Ectodermal cell (in vitro differentiated cells): ENCODE results near the gene VSNL1.

Source experiments
- H3K27ac ChIP-seq: 2 replicates; pipeline ENCODE4 v1.7.0; 2013; ENCODE audit warnings: mild to moderate bottlenecking, low read depth, low read length; ENCODE audit not compliant: insufficient read depth, poor library complexity, severe bottlenecking
- H3K27me3 ChIP-seq: 2 replicates; pipeline ENCODE4 v1.7.0; 2013; ENCODE audit warnings: mild to moderate bottlenecking, low read length; ENCODE audit not compliant: insufficient read depth, control insufficient read depth, poor library complexity, severe bottlenecking
- H3K36me3 ChIP-seq: one replicate; pipeline ENCODE4 v1.7.0; 2013; ENCODE audit warnings: low read length; ENCODE audit not compliant: control insufficient read depth, insufficient read depth
- H3K4me1 ChIP-seq: one replicate; pipeline ENCODE4 v1.7.0; 2013; ENCODE audit warnings: low read length; ENCODE audit not compliant: control insufficient read depth, insufficient read depth
- H3K4me3 ChIP-seq: 2 replicates; pipeline ENCODE4 v1.7.0; 2013; ENCODE audit warnings: low read depth, low read length, control low read depth; ENCODE audit not compliant: insufficient read depth
- H3K9me3 ChIP-seq: 2 replicates; pipeline ENCODE4 v1.7.0; 2013; ENCODE audit warnings: mild to moderate bottlenecking, low read length, moderate library complexity; ENCODE audit not compliant: control insufficient read depth
- WGBS, 2 experiments: methylation state at CpG; one replicate each; pipeline ENCODE4 v1.1.7; 2013; ENCODE audit warnings: missing lambda C conversion rate in 2 of 2; 5-methylcytosine and 5-hydroxymethylcytosine counted together

Gene VSNL1

GRCh38 chr2:17592731-17593409 lies 52.4 kb downstream of the VSNL1 start:
- Histone ChIP-seq H3K9me3 (no peaks in the 10 kb centered on the region), H3K4me1 (no peaks in the 10 kb centered on the region), H3K27me3 (no peaks in the 10 kb centered on the region), H3K4me3 (no peak overlapping the region), H3K36me3 (peaks cover 5% of the 10 kb centered on the region), H3K27ac (no peak overlapping the region)
- WGBS, 2 experiments: 89 to 100% methylated on average over 1 of the region's 2 CpGs

GRCh38 chr2:17593445-17593840 lies 52.9 kb downstream of the VSNL1 start:
- no peaks in the 10 kb centered on the region for H3K9me3 ChIP-seq
- peaks cover 5% of the 10 kb centered on the region for H3K36me3 ChIP-seq
- H3K27me3 ChIP-seq: no peaks in the 10 kb centered on the region
- no peak overlapping the region for H3K27ac ChIP-seq
- no peak overlapping the region for H3K4me3 ChIP-seq
- no peaks in the 10 kb centered on the region for H3K4me1 ChIP-seq
- WGBS, 2 experiments: 97 to 100% methylated on average over 2 of the region's 2 CpGs

GRCh38 chr2:17593841-17594491 lies 53.5 kb downstream of the VSNL1 start:
- H3K4me1 ChIP-seq: no peaks in the 10 kb centered on the region
- H3K27ac ChIP-seq: no peak overlapping the region
- 95% methylated on average over 5 to 6 of the region's 6 CpGs for WGBS, 2 experiments
- no peaks in the 10 kb centered on the region for H3K27me3 ChIP-seq
- peaks cover 5% of the 10 kb centered on the region for H3K36me3 ChIP-seq
- H3K9me3 ChIP-seq: no peaks in the 10 kb centered on the region
- no peak overlapping the region for H3K4me3 ChIP-seq

- H3K36me3 ChIP-seq: peaks cover 5% of the 10 kb centered on the region
- no peaks in the 10 kb centered on the region for H3K4me1 ChIP-seq
- H3K27me3 ChIP-seq: no peaks in the 10 kb centered on the region
- WGBS, 2 experiments: 79 to 82% methylated on average over 7 of the region's 7 CpGs
- no peak overlapping the region for H3K27ac ChIP-seq
- no peaks in the 10 kb centered on the region for H3K9me3 ChIP-seq
- no peak overlapping the region for H3K4me3 ChIP-seq
These were observed 54.3 kb downstream of the VSNL1 start for GRCh38 chr2:17594533-17595401.

- peaks cover 5% of the 10 kb centered on the region for H3K36me3 ChIP-seq
- no peaks in the 10 kb centered on the region for H3K27me3 ChIP-seq
- H3K4me1 ChIP-seq: no peaks in the 10 kb centered on the region
- 86 to 100% methylated on average over 1 of the region's 1 CpG for WGBS, 2 experiments
- H3K27ac ChIP-seq: no peak overlapping the region
- no peaks in the 10 kb centered on the region for H3K9me3 ChIP-seq
- no peak overlapping the region for H3K4me3 ChIP-seq
These were observed 59.1 kb downstream of the VSNL1 start for GRCh38 chr2:17599617-17600016.

GRCh38 chr2:17600556-17601204 lies 60.2 kb downstream of the VSNL1 start:
- H3K9me3 ChIP-seq: no peaks in the 10 kb centered on the region
- H3K27ac ChIP-seq: no peak overlapping the region
- H3K4me3 ChIP-seq: no peak overlapping the region
- H3K36me3 ChIP-seq: no peaks in the 10 kb centered on the region
- H3K4me1 ChIP-seq: no peaks in the 10 kb centered on the region
- no peaks in the 10 kb centered on the region for H3K27me3 ChIP-seq

GRCh38 chr2:17604050-17604449 lies 63.6 kb downstream of the VSNL1 start:
- no peaks in the 10 kb centered on the region for H3K27me3 ChIP-seq
- H3K36me3 ChIP-seq: no peaks in the 10 kb centered on the region
- H3K27ac ChIP-seq: no peak overlapping the region
- H3K4me3 ChIP-seq: no peak overlapping the region
- 87 to 93% methylated on average over 5 of the region's 5 CpGs for WGBS, 2 experiments
- no peaks in the 10 kb centered on the region for H3K9me3 ChIP-seq
- peaks cover 3% of the 10 kb centered on the region for H3K4me1 ChIP-seq

- Histone ChIP-seq H3K4me3 (no peak overlapping the region), H3K27me3 (no peaks in the 10 kb centered on the region), H3K36me3 (no peaks in the 10 kb centered on the region), H3K9me3 (no peaks in the 10 kb centered on the region), H3K27ac (no peak overlapping the region), H3K4me1 (peaks cover 3% of the 10 kb centered on the region)
- WGBS, 2 experiments: 87 to 88% methylated on average over 1 to 3 of the region's 4 CpGs
These were observed 65.2 kb downstream of the VSNL1 start for GRCh38 chr2:17605696-17606095.

GRCh38 chr2:17606851-17607250 lies 66.4 kb downstream of the VSNL1 start:
- no peaks in the 10 kb centered on the region for H3K9me3 ChIP-seq
- no peaks in the 10 kb centered on the region for H3K36me3 ChIP-seq
- H3K4me3 ChIP-seq: no peak overlapping the region
- peaks cover 3% of the 10 kb centered on the region for H3K4me1 ChIP-seq
- WGBS, 2 experiments: 50 to 64% methylated on average over 2 of the region's 2 CpGs
- no peaks in the 10 kb centered on the region for H3K27me3 ChIP-seq
- no peak overlapping the region for H3K27ac ChIP-seq

GRCh38 chr2:17607379-17607778 lies 66.9 kb downstream of the VSNL1 start:
- 81 to 95% methylated on average over 1 of the region's 1 CpG for WGBS, 2 experiments
- no peaks in the 10 kb centered on the region for H3K36me3 ChIP-seq
- H3K4me1 ChIP-seq: peaks cover 3% of the 10 kb centered on the region
- no peak overlapping the region for H3K4me3 ChIP-seq
- no peak overlapping the region for H3K27ac ChIP-seq
- no peaks in the 10 kb centered on the region for H3K9me3 ChIP-seq
- no peaks in the 10 kb centered on the region for H3K27me3 ChIP-seq
